ENCODE data around the gene MAP4K1.
A peak's percentile ranks its signal among the peaks of the same experiment; 100 is the strongest.

The MAP4K1 gene
- long read RNA-seq, transcript MAP4K1-201 (31 exons, 2,653 nt), result major isoform, 31 of 50 reads
- long read RNA-seq, partial matches to known transcripts, result 5 of 50 reads
- long read RNA-seq, other reads (novel, unspliced or antisense), result 10 of 50 reads

- H3K27ac ChIP-seq (replicated peaks), result peak within 1 kb of the TSS; percentile 81
- peak within 1 kb of the TSS; percentile 88 for H3K4me3 ChIP-seq (replicated peaks; ENCODE audit: insufficient read depth, low read length)
- H3K27me3 ChIP-seq (ENCODE audit: insufficient read depth, poor library complexity, severe bottlenecking), result no peaks in the 10 kb centered on the region
- no peak for TF ChIP-seq SPI1 (IDR thresholded peaks at IDR 0.05; ENCODE audit: borderline replicate concordance, low read depth)
- no peak for TF ChIP-seq GABPA (IDR thresholded peaks at IDR 0.05; ENCODE audit: low read depth)
- no peak for TF ChIP-seq CTCF (IDR thresholded peaks at IDR 0.05; ENCODE audit: insufficient read depth, low read length)
- no peak for TF ChIP-seq REST (IDR thresholded peaks at IDR 0.05; ENCODE audit: insufficient replicate concordance, low read depth)
- TF ChIP-seq POLR2AphosphoS5 (IDR thresholded peaks at IDR 0.05; ENCODE audit: low read depth), result no peak
- peak; percentile 49 to 57 for DNase-seq (ENCODE audit: low read depth in 1 of 2, low spot score in 1 of 2)
Measured at GRCh38 chr19:38617764-38618589, at the start of gene MAP4K1. TSS of gene MAP4K1 (minus strand) at chr19:38617953. CDS start at chr19:38617895, 58 bp downstream.

GRCh38 chr19:38666663-38667511, 49.1 kb upstream of the MAP4K1 start:
- no peak for DNase-seq (ENCODE audit: low read depth in 1 of 2, low spot score in 1 of 2)
- TF ChIP-seq POLR2AphosphoS5 (IDR thresholded peaks at IDR 0.05; ENCODE audit: low read depth) (no peak), CTCF (IDR thresholded peaks at IDR 0.05; ENCODE audit: insufficient read depth, low read length) (no peak), REST (IDR thresholded peaks at IDR 0.05; ENCODE audit: insufficient replicate concordance, low read depth) (no peak), SPI1 (IDR thresholded peaks at IDR 0.05; ENCODE audit: borderline replicate concordance, low read depth) (no peak), GABPA (IDR thresholded peaks at IDR 0.05; ENCODE audit: low read depth) (no peak)
- H3K27ac ChIP-seq (replicated peaks), result peak overlapping the region; percentile 76
- no peak overlapping the region for H3K4me3 ChIP-seq (replicated peaks; ENCODE audit: insufficient read depth, low read length)
- no peaks in the 10 kb centered on the region for H3K27me3 ChIP-seq (ENCODE audit: insufficient read depth, poor library complexity, severe bottlenecking)

- TF ChIP-seq POLR2AphosphoS5 (IDR thresholded peaks at IDR 0.05; ENCODE audit: low read depth) (no peak), GABPA (IDR thresholded peaks at IDR 0.05; ENCODE audit: low read depth) (no peak), SPI1 (IDR thresholded peaks at IDR 0.05; ENCODE audit: borderline replicate concordance, low read depth) (no peak), REST (IDR thresholded peaks at IDR 0.05; ENCODE audit: insufficient replicate concordance, low read depth) (no peak), CTCF (IDR thresholded peaks at IDR 0.05; ENCODE audit: insufficient read depth, low read length) (no peak)
- peak overlapping the region; percentile 76 for H3K27ac ChIP-seq (replicated peaks)
- H3K27me3 ChIP-seq (ENCODE audit: insufficient read depth, poor library complexity, severe bottlenecking), result no peaks in the 10 kb centered on the region
- DNase-seq (ENCODE audit: low read depth in 1 of 2, low spot score in 1 of 2), result no peak
- no peak overlapping the region for H3K4me3 ChIP-seq (replicated peaks; ENCODE audit: insufficient read depth, low read length)
Measured at GRCh38 chr19:38665950-38666662, 48.4 kb upstream of the MAP4K1 start.
